H1 (cell line): Measurements from ENCODE around the gene DSC3. TPM values are rescaled to one million over a fixed set of nuclear protein-coding genes. Genes with fewer than 3 reads are reported as not detected.
"Not testable (repeated sequence)": the region's sequence is repeated elsewhere in the genome, so short reads cannot be mapped to it uniquely, and the experiment has no call there.

Experiments used
- CTCF ChIA-PET: fragments of 300-600 bp; sonication (Branson Sonifier 250); formaldehyde crosslinking; loops from one replicate; lab custom pipeline; 2021; ENCODE audit not compliant: partially characterized antibody; lab: Charles Lee
- POLR2A ChIA-PET: fragments of 300-600 bp; sonication (Branson Sonifier 250); formaldehyde crosslinking; loops from one replicate; lab custom pipeline; 2021; ENCODE audit warnings: inconsistent platforms; ENCODE audit not compliant: partially characterized antibody; lab: Charles Lee
- DNase-seq, 2 experiments: peaks; one replicate each; pipeline versions ENCODE4 v3.0.0 to v3.0.0-alpha.2; 2010 to 2022; ENCODE audit warnings: low spot score in 2 of 2, low read depth in 1 of 2, mixed read lengths in 1 of 2
- FAIRE-seq: peaks from 2 replicates; lab custom pipeline; 2011; peaks lifted over from hg19 to GRCh38; lab: Jason Lieb, UNC
- H2AFZ ChIP-seq: 2 replicates; pipeline ENCODE4 v1.8.1; 2012; ENCODE audit warnings: low read length, inconsistent platforms
- H2AK5ac ChIP-seq: 2 replicates; pipeline ENCODE4 v1.6.1; 2013; ENCODE audit warnings: low read depth, low read length
- H2BK120ac ChIP-seq: replicated peaks from 2 replicates; pipeline ENCODE3; 2013; ENCODE audit warnings: low read depth, low read length, inconsistent platforms
- H2BK12ac ChIP-seq: 2 replicates; pipeline ENCODE4 v1.6.1; 2013; ENCODE audit warnings: low read depth, low read length
- H2BK15ac ChIP-seq: 2 replicates; pipeline ENCODE4 v1.6.1; 2013; ENCODE audit warnings: low read length
- H2BK20ac ChIP-seq: 2 replicates; pipeline ENCODE4 v1.6.1; 2013; ENCODE audit warnings: low read length
- H2BK5ac ChIP-seq: 2 replicates; pipeline ENCODE4 v1.6.1; 2013; ENCODE audit warnings: low read depth, low read length
- H3K14ac ChIP-seq: 2 replicates; pipeline ENCODE4 v1.6.1; 2013; ENCODE audit warnings: inconsistent platforms; ENCODE audit not compliant: insufficient read length
- H3K18ac ChIP-seq: 2 replicates; pipeline ENCODE4 v1.6.1; 2013; ENCODE audit warnings: low read length; ENCODE audit errors: extremely low read depth
- H3K23ac ChIP-seq: 2 replicates; pipeline ENCODE4 v1.6.1; 2013; ENCODE audit warnings: inconsistent platforms; ENCODE audit not compliant: insufficient read length
- H3K23me2 ChIP-seq: 2 replicates; pipeline ENCODE4 v1.6.1; 2013; ENCODE audit warnings: low read depth, low read length
- H3K27ac ChIP-seq: 2 replicates; pipeline ENCODE4 v1.6.1; 2011; ENCODE audit warnings: low read depth, low read length, inconsistent platforms
- H3K27me3 ChIP-seq, 4 experiments: replicated peaks in 1 of 4; 1 replicate in 1 of 4; 2 replicates in 3 of 4; pipeline versions ENCODE4 v1.6.1 to v1.8.1; 2011 to 2013; ENCODE audit warnings: low read length in 3 of 4, mild to moderate bottlenecking in 3 of 4, inconsistent platforms in 2 of 4, mixed read lengths in 2 of 4, moderate library complexity in 1 of 4; ENCODE audit not compliant: control insufficient read depth in 3 of 4, insufficient read depth in 3 of 4; ENCODE audit errors: extremely low read depth in 1 of 4
- H3K36me3 ChIP-seq, 4 experiments: 2 replicates each; pipeline versions ENCODE4 v1.6.1 to v1.8.1; 2011 to 2013; ENCODE audit warnings: mild to moderate bottlenecking in 4 of 4, low read length in 3 of 4, moderate library complexity in 2 of 4, control low read depth in 1 of 4, inconsistent platforms in 1 of 4; ENCODE audit not compliant: insufficient read depth in 4 of 4, control insufficient read depth in 2 of 4
- H3K4ac ChIP-seq: replicated peaks from 2 replicates; pipeline ENCODE3; 2013; ENCODE audit warnings: low read length, low read depth, mixed read lengths, inconsistent platforms; ENCODE audit not compliant: insufficient read length
- H3K4me1 ChIP-seq, 4 experiments: replicated peaks in 1 of 4; 1 replicate in 1 of 4; 2 replicates in 3 of 4; pipeline versions ENCODE4 v1.6.1 to v1.8.1; 2011 to 2013; ENCODE audit warnings: low read length in 3 of 4, inconsistent platforms in 2 of 4, mixed read lengths in 1 of 4; ENCODE audit not compliant: insufficient read depth in 4 of 4, control insufficient read depth in 3 of 4
- H3K4me2 ChIP-seq, 2 experiments: 2 replicates each; pipeline versions ENCODE4 v1.6.1 to v1.8.1; 2011 to 2013; ENCODE audit warnings: low read depth in 2 of 2, low read length in 2 of 2, control low read depth in 1 of 2, inconsistent platforms in 1 of 2, mild to moderate bottlenecking in 1 of 2; ENCODE audit not compliant: insufficient read depth in 1 of 2
- H3K4me3 ChIP-seq, 4 experiments: fragments of 200-600, 300-600 bp in 1 of 4; sonication (generic), shearing (Covaris generic), sonication (Bioruptor Twin) in 1 of 4; 2 replicates each; pipeline versions ENCODE4 v1.5.1 to v1.8.1; 2011 to 2016; ENCODE audit warnings: low read length in 4 of 4, low read depth in 3 of 4, control low read depth in 2 of 4, inconsistent platforms in 2 of 4, mild to moderate bottlenecking in 2 of 4, mixed read lengths in 1 of 4, moderate library complexity in 1 of 4; ENCODE audit not compliant: insufficient read depth in 2 of 4; ENCODE audit errors: extremely low read depth in 1 of 4
- H3K56ac ChIP-seq: replicated peaks from 2 replicates; pipeline ENCODE3; 2013; ENCODE audit warnings: low read depth, mild to moderate bottlenecking, mixed read lengths, low read length, inconsistent platforms; ENCODE audit not compliant: insufficient read length
- H3K79me1 ChIP-seq: 2 replicates; pipeline ENCODE4 v1.6.1; 2013; ENCODE audit warnings: low read depth, low read length, control low read depth
- H3K79me2 ChIP-seq, 2 experiments: 2 replicates each; pipeline versions ENCODE4 v1.6.1 to v1.8.1; 2012 to 2013; ENCODE audit warnings: low read length in 2 of 2, mild to moderate bottlenecking in 2 of 2, inconsistent platforms in 1 of 2; ENCODE audit not compliant: insufficient read depth in 2 of 2, control insufficient read depth in 1 of 2
- H3K9ac ChIP-seq, 4 experiments: replicated peaks in 1 of 4; 1 replicate in 1 of 4; 2 replicates in 3 of 4; pipeline versions ENCODE4 v1.6.1 to v1.8.1; 2011 to 2013; ENCODE audit warnings: low read depth in 3 of 4, low read length in 3 of 4, control low read depth in 2 of 4, mild to moderate bottlenecking in 2 of 4, moderate library complexity in 2 of 4, inconsistent platforms in 1 of 4; ENCODE audit errors: extremely low read depth in 1 of 4
- H3K9me3 ChIP-seq, 2 experiments: 2 replicates each; pipeline versions ENCODE4 v1.6.1 to v1.8.1; 2012 to 2013; ENCODE audit warnings: mild to moderate bottlenecking in 2 of 2, moderate library complexity in 2 of 2, control low read depth in 1 of 2, inconsistent platforms in 1 of 2, low read depth in 1 of 2, low read length in 1 of 2, mixed read lengths in 1 of 2; ENCODE audit not compliant: insufficient read depth in 2 of 2
- H4K20me1 ChIP-seq, 2 experiments: replicated peaks in 1 of 2; 2 replicates each; pipeline versions ENCODE3 to v1.8.1; 2011 to 2013; ENCODE audit warnings: inconsistent platforms in 2 of 2, low read length in 2 of 2, mild to moderate bottlenecking in 1 of 2; ENCODE audit not compliant: insufficient read depth in 2 of 2, control insufficient read depth in 1 of 2
- H4K5ac ChIP-seq: 2 replicates; pipeline ENCODE4 v1.6.1; 2013; ENCODE audit warnings: low read length, low read depth, mixed read lengths, inconsistent platforms; ENCODE audit not compliant: insufficient read length
- H4K8ac ChIP-seq: 2 replicates; pipeline ENCODE4 v1.8.0; 2013; ENCODE audit warnings: mild to moderate bottlenecking, moderate library complexity, low read length, inconsistent platforms; ENCODE audit not compliant: insufficient read depth; ENCODE audit errors: extremely low read depth
- H4K91ac ChIP-seq: replicated peaks from 2 replicates; pipeline ENCODE3; 2013; ENCODE audit warnings: low read length, mixed read lengths, inconsistent platforms; ENCODE audit not compliant: insufficient read length
- ASH2L ChIP-seq: fragments of 200-600, 300-600 bp; sonication (generic); IDR thresholded peaks from one replicate; pipeline ENCODE4 v1.7.1; 2017; ENCODE audit warnings: low read length
- BRCA1 ChIP-seq: IDR thresholded peaks from 2 replicates; pipeline ENCODE4 v1.6.1; 2012; ENCODE audit warnings: low read depth, low read length, improper control_type of control experiment
- CTBP2 ChIP-seq: IDR thresholded peaks from 2 replicates; pipeline ENCODE4 v1.7.0; 2011; ENCODE audit warnings: borderline replicate concordance, mild to moderate bottlenecking, moderate library complexity, mixed read lengths, low read length; ENCODE audit not compliant: insufficient read depth, insufficient read length
- EP300 ChIP-seq, 2 experiments: IDR thresholded peaks; 1 replicate in 1 of 2; 2 replicates in 1 of 2; pipeline ENCODE4 v1.6.1; 2011 to 2012; ENCODE audit warnings: low read depth in 2 of 2, low read length in 2 of 2, mild to moderate bottlenecking in 2 of 2, borderline replicate concordance in 1 of 2, inconsistent platforms in 1 of 2, moderate library complexity in 1 of 2
- GTF2F1 ChIP-seq: IDR thresholded peaks from 2 replicates; pipeline ENCODE4 v1.6.1; 2012; ENCODE audit warnings: low read depth, low read length, improper control_type of control experiment, borderline replicate concordance
- TAF7 ChIP-seq: optimal IDR thresholded peaks from 2 replicates; pipeline ENCODE3; 2011; ENCODE audit warnings: low read depth, mild to moderate bottlenecking, inconsistent platforms, low read length, moderate library complexity, borderline replicate concordance
- WGBS, 2 experiments: shearing (Covaris generic) in 1 of 2; methylation state at CpG; one replicate each; pipeline versions ENCODE4 v1.1.6 to v1.1.7; 2013 to 2015; ENCODE audit warnings: low lambda C conversion rate in 2 of 2, mixed read lengths in 2 of 2, inconsistent platforms in 1 of 2, low coverage in 1 of 2, missing lambda C conversion rate in 1 of 2; ENCODE audit not compliant: insufficient replicate concordance in 2 of 2, insufficient coverage in 1 of 2, insufficient read length in 1 of 2; ENCODE audit errors: extremely low coverage in 1 of 2, missing lambda C conversion rate in 1 of 2; 5-methylcytosine and 5-hydroxymethylcytosine counted together
- polyA plus RNA-seq, 7 experiments: library from polyadenylated mRNA; depleted of rRNA in 3 of 7; stranded (reverse) in 5 of 7; unstranded in 2 of 7; fragments of >200 nt in 5 of 7; fragments of 200-250 nt in 2 of 7; gene quantifications; 1 replicate in 5 of 7; 2 replicates in 1 of 7; 4 replicates in 1 of 7; pipeline versions ENCODE4 v1.2.1 to v1.2.3, GENCODE V29; 2011 to 2013; ENCODE audit warnings: missing spikeins in 2 of 7, mixed read lengths in 2 of 7
- total RNA-seq: library from RNA; stranded (reverse); fragmentation: NEBNext Ultra II Directional; extraction: Animal tissue kit (Norgen Biotek cat#: 25700); gene quantifications from 2 replicates; pipeline ENCODE4 v1.2.1, GENCODE V29; 2021

The DSC3 gene
- total and polyA plus RNA-seq, 2 of the 8 experiments (the other 6 are each of a cell fraction or from before 2014, with no cell fraction given), result 0.70 to 3.7 TPM

- no peak for TF ChIP-seq EP300 (IDR thresholded peaks at IDR 0.05; ENCODE audit: borderline replicate concordance in 1 of 2, low read depth in 2 of 2, low read length in 2 of 2)
- TF ChIP-seq GTF2F1, result no peak
- no peak for TF ChIP-seq BRCA1
- TF ChIP-seq ASH2L, result no peak
- TF ChIP-seq CTBP2, result no peak
- no peak for TF ChIP-seq TAF7
- TF ChIP-seq, all 59 proteins: peak for 0
These were observed 60.1 kb downstream of the DSC3 start (continued) for GRCh38 chr18:30982285-30982992.

DNA sequence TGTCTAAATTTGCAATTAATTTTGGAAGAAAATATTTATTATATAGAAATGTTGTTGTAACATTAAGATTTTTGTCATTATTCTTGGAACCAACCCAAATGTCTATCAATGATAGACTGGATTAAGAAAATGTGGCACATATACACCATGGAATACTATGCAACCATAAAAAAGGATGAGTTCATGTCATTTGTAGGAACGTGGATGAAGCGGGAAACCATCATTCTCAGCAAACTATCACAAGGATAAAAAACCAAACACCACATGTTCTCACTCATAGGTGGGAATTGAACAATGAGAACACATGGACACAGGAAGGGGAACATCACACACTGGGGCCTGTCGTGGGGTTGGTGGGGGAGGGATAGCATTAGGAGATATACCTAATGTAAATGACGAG, 64.5 kb downstream of the DSC3 start:
- H2BK20ac ChIP-seq, H3K4me3 ChIP-seq, H2BK120ac ChIP-seq, H4K91ac ChIP-seq, H2BK5ac ChIP-seq, H4K20me1 ChIP-seq, H3K4me1 ChIP-seq, H2BK12ac ChIP-seq, H2BK15ac ChIP-seq, H2AFZ ChIP-seq, H3K4ac ChIP-seq, H3K56ac ChIP-seq, H3K18ac ChIP-seq, H4K8ac ChIP-seq, H3K27ac ChIP-seq, H3K27me3 ChIP-seq, H3K79me1 ChIP-seq, H3K36me3 ChIP-seq, H3K9me3 ChIP-seq, H3K14ac ChIP-seq, H2AK5ac ChIP-seq, H3K23ac ChIP-seq, H4K5ac ChIP-seq, H3K4me2 ChIP-seq, H3K23me2 ChIP-seq, POLR2A ChIA-PET, FAIRE-seq, DNase-seq, H3K79me2 ChIP-seq, H3K9ac ChIP-seq: not testable (repeated sequence)
- CTCF ChIA-PET, result interaction anchor here (1.5 kb wide), 1 partner anchor 10 kb away, joined by 6 read pairs; no protein-coding TSS in a partner anchor
- 87% methylated on average over 4 of the region's 4 CpGs; no CpG with 5 or more reads in 1 of the 2 experiments for WGBS, 2 experiments
